ENCODE data around the gene KRTAP5-9.

The KRTAP5-9 gene

GRCh38 chr11:71574418-71574817 lies 26.2 kb downstream of the KRTAP5-9 start:
- TF ChIP-seq POLR2AphosphoS5 (IDR thresholded peaks at IDR 0.05; ENCODE audit: low read depth, low read length) (no peak), REST (IDR thresholded peaks at IDR 0.05; ENCODE audit: insufficient read depth in 1 of 2, low read depth in 2 of 2, low read length in 2 of 2) (no peak), TAF1 (IDR thresholded peaks at IDR 0.05; ENCODE audit: borderline replicate concordance, insufficient read depth, low read length) (no peak), FOXP2 (optimal IDR thresholded peaks at IDR 0.05; ENCODE audit: borderline replicate concordance, extremely low read depth, extremely low read length, insufficient read depth) (no peak), SIN3A (IDR thresholded peaks at IDR 0.05; ENCODE audit: borderline replicate concordance, insufficient read depth, low read length) (no peak)

GRCh38 chr11:71575723-71576424 lies 27.7 kb downstream of the KRTAP5-9 start:
- TF ChIP-seq FOXP2 (optimal IDR thresholded peaks at IDR 0.05; ENCODE audit: borderline replicate concordance, extremely low read depth, extremely low read length, insufficient read depth) (no peak), REST (IDR thresholded peaks at IDR 0.05; ENCODE audit: insufficient read depth in 1 of 2, low read depth in 2 of 2, low read length in 2 of 2) (no peak), POLR2AphosphoS5 (IDR thresholded peaks at IDR 0.05; ENCODE audit: low read depth, low read length) (no peak), TAF1 (IDR thresholded peaks at IDR 0.05; ENCODE audit: borderline replicate concordance, insufficient read depth, low read length) (no peak), SIN3A (IDR thresholded peaks at IDR 0.05; ENCODE audit: borderline replicate concordance, insufficient read depth, low read length) (no peak)

GRCh38 chr11:71577469-71578004 lies 29.3 kb downstream of the KRTAP5-9 start:
- TF ChIP-seq REST (IDR thresholded peaks at IDR 0.05; ENCODE audit: insufficient read depth in 1 of 2, low read depth in 2 of 2, low read length in 2 of 2) = no peak
- no peak for TF ChIP-seq FOXP2 (optimal IDR thresholded peaks at IDR 0.05; ENCODE audit: borderline replicate concordance, extremely low read depth, extremely low read length, insufficient read depth)
- TF ChIP-seq TAF1 (IDR thresholded peaks at IDR 0.05; ENCODE audit: borderline replicate concordance, insufficient read depth, low read length) = no peak
- TF ChIP-seq POLR2AphosphoS5 (IDR thresholded peaks at IDR 0.05; ENCODE audit: low read depth, low read length) = no peak
- TF ChIP-seq SIN3A (IDR thresholded peaks at IDR 0.05; ENCODE audit: borderline replicate concordance, insufficient read depth, low read length) = no peak

GRCh38 chr11:71580057-71581003 lies 32.1 kb downstream of the KRTAP5-9 start:
- TF ChIP-seq SIN3A (IDR thresholded peaks at IDR 0.05; ENCODE audit: borderline replicate concordance, insufficient read depth, low read length) = no peak
- TF ChIP-seq TAF1 (IDR thresholded peaks at IDR 0.05; ENCODE audit: borderline replicate concordance, insufficient read depth, low read length) = no peak
- no peak for TF ChIP-seq POLR2AphosphoS5 (IDR thresholded peaks at IDR 0.05; ENCODE audit: low read depth, low read length)
- TF ChIP-seq FOXP2 (optimal IDR thresholded peaks at IDR 0.05; ENCODE audit: borderline replicate concordance, extremely low read depth, extremely low read length, insufficient read depth) = no peak

GRCh38 chr11:71581826-71582225 lies 33.6 kb downstream of the KRTAP5-9 start:
- no peak for TF ChIP-seq TAF1 (IDR thresholded peaks at IDR 0.05; ENCODE audit: borderline replicate concordance, insufficient read depth, low read length)
- no peak for TF ChIP-seq FOXP2 (optimal IDR thresholded peaks at IDR 0.05; ENCODE audit: borderline replicate concordance, extremely low read depth, extremely low read length, insufficient read depth)
- TF ChIP-seq SIN3A (IDR thresholded peaks at IDR 0.05; ENCODE audit: borderline replicate concordance, insufficient read depth, low read length) = no peak
- no peak for TF ChIP-seq POLR2AphosphoS5 (IDR thresholded peaks at IDR 0.05; ENCODE audit: low read depth, low read length)
- TF ChIP-seq REST (IDR thresholded peaks at IDR 0.05; ENCODE audit: insufficient read depth in 1 of 2, low read depth in 2 of 2, low read length in 2 of 2) = no peak

Measured in PFSK-1 (cell line).